Body of pancreas (tissue), 4 donors: ENCODE measurements around the gene QSOX1. TPM values are rescaled to one million over a fixed set of nuclear protein-coding genes. Genes with fewer than 3 reads are reported as not detected.
"Not testable (repeated sequence)": the region's sequence is repeated elsewhere in the genome, so short reads cannot be mapped to it uniquely, and the experiment has no call there.

Source experiments
- ATAC-seq: fragments of 150-250 bp; one replicate; pipeline ENCODE4 v1.9.1; 2016
- DNase-seq, 4 donors: peaks; one replicate each; pipeline ENCODE4 v3.0.0-alpha.2; 2019
- H3K27ac ChIP-seq, 4 donors: fragments of 200-600 bp; sonication (generic); 1 replicate in 3 of 4; 2 replicates in 1 of 4; pipeline versions ENCODE4 v1.5.1 to v1.6.1; 2016 to 2019; ENCODE audit warnings: mild to moderate bottlenecking in 1 of 4, mixed read lengths in 1 of 4, moderate library complexity in 1 of 4
- H3K27me3 ChIP-seq, 2 donors: fragments of 200-600 bp; sonication (generic); one replicate each; pipeline ENCODE4 v1.6.0; 2016; ENCODE audit warnings: mild to moderate bottlenecking in 1 of 2
- H3K36me3 ChIP-seq, 2 donors: fragments of 200-600 bp; sonication (generic); replicated peaks in 1 of 2; 2 replicates each; pipeline ENCODE4 v1.5.1; 2016; ENCODE audit warnings: low read depth in 2 of 2; ENCODE audit not compliant: insufficient read depth in 1 of 2
- H3K4me1 ChIP-seq: fragments of 200-600 bp; sonication (generic); one replicate; pipeline ENCODE4 v1.6.0; 2016
- H3K4me3 ChIP-seq, 2 donors: fragments of 200-600 bp; sonication (generic); 1 replicate in 1 of 2; 2 replicates in 1 of 2; pipeline ENCODE4 v1.5.1; 2016 to 2019
- H3K9me3 ChIP-seq, 3 donors: fragments of 200-600 bp; sonication (generic); 1 replicate in 2 of 3; 2 replicates in 1 of 3; pipeline ENCODE4 v1.5.1; 2016
- POLR2A ChIP-seq, 3 donors: fragments of 450-650 bp; IDR thresholded peaks; one replicate each; pipeline ENCODE4 v1.6.1; 2016; ENCODE audit warnings: antibody characterized with exemption in 3 of 3, mild to moderate bottlenecking in 2 of 3
- WGBS, 2 donors: methylation state at CpG; one replicate each; pipeline ENCODE4 v1.1.5; 2017; 5-methylcytosine and 5-hydroxymethylcytosine counted together
- intact Hi-C: fragments of 100-400 bp; cut with DNase I; formaldehyde crosslinking; loops from one replicate; pipeline ENCODE4 v1.15.1; 2023
- total RNA-seq, 2 donors: library from RNA; depleted of rRNA; stranded (reverse); fragments of >200 nt; gene quantifications; one replicate each; pipeline ENCODE4 v1.1.0, GENCODE V29; 2016
- TF ChIP-seq, protein P1 (sequence below), 7 experiments: fragments of 450-650 bp in 4 of 7; fragments of 200-600 bp in 3 of 7; sonication (generic) in 3 of 7; IDR thresholded peaks; one replicate each; pipeline ENCODE4 v1.5.1; 2016 to 2019; ENCODE audit warnings: antibody characterized with exemption in 7 of 7

QSOX1 gene
- total RNA-seq, 2 donors from 2014 or later, result 61.5 to 192 TPM

- intact Hi-C loops, result no loop called here
- H3K4me3 ChIP-seq, result no peak overlapping the region
- H3K36me3 ChIP-seq, result peaks cover 0 to 1% of the 10 kb centered on the region in 2 donors
- no peaks in the 10 kb centered on the region for H3K27me3 ChIP-seq
- WGBS, 2 donors, result 88 to 94% methylated on average over 3 to 4 of the region's 4 CpGs
- no peaks in the 10 kb centered on the region for H3K9me3 ChIP-seq
- DNase-seq (no peak), ATAC-seq (no peak)
- no peak for TF ChIP-seq POLR2A (IDR thresholded peaks at IDR 0.05)
- TF ChIP-seq, protein P1, sequence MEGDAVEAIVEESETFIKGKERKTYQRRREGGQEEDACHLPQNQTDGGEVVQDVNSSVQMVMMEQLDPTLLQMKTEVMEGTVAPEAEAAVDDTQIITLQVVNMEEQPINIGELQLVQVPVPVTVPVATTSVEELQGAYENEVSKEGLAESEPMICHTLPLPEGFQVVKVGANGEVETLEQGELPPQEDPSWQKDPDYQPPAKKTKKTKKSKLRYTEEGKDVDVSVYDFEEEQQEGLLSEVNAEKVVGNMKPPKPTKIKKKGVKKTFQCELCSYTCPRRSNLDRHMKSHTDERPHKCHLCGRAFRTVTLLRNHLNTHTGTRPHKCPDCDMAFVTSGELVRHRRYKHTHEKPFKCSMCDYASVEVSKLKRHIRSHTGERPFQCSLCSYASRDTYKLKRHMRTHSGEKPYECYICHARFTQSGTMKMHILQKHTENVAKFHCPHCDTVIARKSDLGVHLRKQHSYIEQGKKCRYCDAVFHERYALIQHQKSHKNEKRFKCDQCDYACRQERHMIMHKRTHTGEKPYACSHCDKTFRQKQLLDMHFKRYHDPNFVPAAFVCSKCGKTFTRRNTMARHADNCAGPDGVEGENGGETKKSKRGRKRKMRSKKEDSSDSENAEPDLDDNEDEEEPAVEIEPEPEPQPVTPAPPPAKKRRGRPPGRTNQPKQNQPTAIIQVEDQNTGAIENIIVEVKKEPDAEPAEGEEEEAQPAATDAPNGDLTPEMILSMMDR (IDR thresholded peaks at IDR 0.05), result no peak
- no peak overlapping the region for H3K27ac ChIP-seq
- no peaks in the 10 kb centered on the region for H3K4me1 ChIP-seq
These were observed 43.5 kb downstream of the QSOX1 start for GRCh38 chr1:180198196-180198595.

DNA sequence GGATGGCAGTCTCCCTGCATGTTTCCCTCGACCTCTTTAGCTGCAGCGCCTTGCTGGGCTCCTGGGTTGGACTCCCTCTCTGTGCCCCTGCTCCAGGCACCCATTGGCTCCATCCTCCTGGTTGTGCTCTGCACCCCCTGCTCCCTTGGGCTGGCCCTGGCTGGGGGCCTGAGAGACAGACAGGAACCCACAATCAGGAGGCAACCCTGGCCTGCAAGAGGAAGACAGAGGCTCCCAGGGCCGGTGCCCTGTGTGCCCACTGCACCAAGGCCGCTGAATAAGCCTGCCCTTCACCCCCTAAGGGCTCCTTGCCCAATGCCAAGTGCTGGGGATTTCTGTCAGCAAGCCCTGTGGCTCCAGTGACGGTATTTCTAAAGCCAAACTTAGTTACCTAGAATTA, 43.9 kb downstream of the QSOX1 start:
- H3K4me3 ChIP-seq, result no peak overlapping the region
- H3K4me1 ChIP-seq, result no peaks in the 10 kb centered on the region
- intact Hi-C loops, result no loop called here
- TF ChIP-seq POLR2A (IDR thresholded peaks at IDR 0.05), result no peak
- TF ChIP-seq, protein P1 (IDR thresholded peaks at IDR 0.05), result no peak
- peaks cover 0 to 1% of the 10 kb centered on the region in 2 donors for H3K36me3 ChIP-seq
- H3K9me3 ChIP-seq, result no peaks in the 10 kb centered on the region
- ATAC-seq, result no peak
- H3K27me3 ChIP-seq, result no peaks in the 10 kb centered on the region
- H3K27ac ChIP-seq, result no peak overlapping the region
- no peak for DNase-seq
- WGBS, 2 donors, result 91 to 92% methylated on average over 2 to 5 of the region's 5 CpGs

DNA sequence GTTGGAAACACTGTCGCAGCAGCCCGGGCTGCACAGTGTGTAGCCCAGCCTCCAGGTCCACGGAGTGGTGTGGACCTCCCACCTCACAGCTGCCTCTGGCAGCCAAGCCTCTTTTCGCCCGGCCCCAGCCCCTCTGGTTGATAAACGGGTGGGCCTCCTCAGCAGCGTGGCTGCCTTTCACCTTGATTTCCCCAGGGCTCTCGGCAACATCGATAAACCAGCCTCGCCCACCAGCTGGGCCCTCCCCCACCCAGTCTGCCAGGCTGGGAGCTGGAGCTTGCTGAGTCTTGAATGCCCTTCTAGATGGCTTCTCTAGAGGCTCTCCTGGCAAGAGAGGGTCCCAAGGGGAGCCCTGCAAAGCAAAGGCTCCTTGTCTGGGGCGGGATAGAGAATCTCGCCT, 44.3 kb downstream of the QSOX1 start:
- Histone ChIP-seq H3K4me1 (no peaks in the 10 kb centered on the region), H3K27me3 (no peaks in the 10 kb centered on the region), H3K36me3 (peaks cover 0 to 1% of the 10 kb centered on the region in 2 donors), H3K27ac (no peak overlapping the region), H3K9me3 (no peaks in the 10 kb centered on the region), H3K4me3 (no peak overlapping the region)
- intact Hi-C loops, result no loop called here
- DNase-seq (no peak), ATAC-seq (no peak)
- TF ChIP-seq, protein P1 (IDR thresholded peaks at IDR 0.05), result no peak
- TF ChIP-seq POLR2A (IDR thresholded peaks at IDR 0.05), result no peak
- WGBS, 2 donors, result 90 to 93% methylated on average over 7 to 12 of the region's 12 CpGs

DNA sequence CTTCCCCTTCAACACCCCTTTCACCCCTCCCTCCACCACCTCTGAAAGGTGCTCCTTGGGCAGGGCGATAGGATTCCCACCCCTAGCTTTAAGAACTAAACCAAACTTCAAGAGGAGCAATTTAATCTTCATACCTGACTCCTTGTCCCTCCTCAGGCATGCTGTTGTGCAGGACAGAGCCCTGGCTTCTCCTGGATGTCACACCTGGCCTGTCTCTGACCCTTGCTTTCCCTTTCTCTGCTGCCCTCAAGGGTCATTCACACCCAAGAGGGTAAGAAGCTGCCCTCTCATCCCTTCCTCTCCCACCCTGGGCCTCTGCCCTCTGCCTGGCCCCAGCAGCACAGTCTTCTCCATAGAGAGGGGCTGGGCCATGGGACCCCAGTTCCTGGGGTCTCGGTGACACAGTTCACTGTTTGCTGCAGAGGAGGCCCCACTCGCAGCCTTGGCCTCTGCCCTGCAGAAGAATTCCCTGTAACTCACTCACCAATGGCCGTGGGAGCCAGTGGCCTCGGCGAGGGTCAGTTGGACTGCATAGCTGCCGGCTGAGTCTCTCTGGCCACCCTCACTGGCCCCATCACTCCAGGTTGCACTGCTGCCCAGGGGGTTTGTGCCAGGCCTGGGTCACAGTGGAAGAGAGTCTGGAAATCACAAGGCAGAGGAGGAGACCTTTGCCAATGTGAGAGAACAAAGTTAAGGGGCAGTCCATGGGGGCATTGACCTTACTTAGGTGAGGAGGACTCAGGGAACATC, 47.0 kb downstream of the QSOX1 start:
- TF ChIP-seq, protein P1 (IDR thresholded peaks at IDR 0.05), result no peak
- TF ChIP-seq POLR2A (IDR thresholded peaks at IDR 0.05), result no peak
- no peaks in the 10 kb centered on the region for H3K27me3 ChIP-seq
- intact Hi-C loops, result no loop called here
- ATAC-seq, result no peak
- no peak overlapping the region for H3K27ac ChIP-seq
- H3K4me3 ChIP-seq, result no peak overlapping the region
- H3K36me3 ChIP-seq, result no peaks in the 10 kb centered on the region
- H3K9me3 ChIP-seq, result no peaks in the 10 kb centered on the region
- H3K4me1 ChIP-seq, result no peaks in the 10 kb centered on the region
- no peak for DNase-seq
- WGBS, 2 donors, result 91 to 97% methylated on average over 5 to 7 of the region's 7 CpGs

- H3K27me3 ChIP-seq, H3K27ac ChIP-seq, H3K9me3 ChIP-seq, DNase-seq, H3K4me1 ChIP-seq, H3K4me3 ChIP-seq, intact Hi-C loops, ATAC-seq, H3K36me3 ChIP-seq: not testable (repeated sequence)
- WGBS, 2 donors, result 81 to 87% methylated on average over 5 of the region's 5 CpGs
These were observed 47.9 kb downstream of the QSOX1 start for GRCh38 chr1:180202588-180202987.
